Activated T-cell treated with anti-CD3 and anti-CD28 coated beads for 48 hours (primary cell): ENCODE data around the gene ELOVL5.
"Not testable (repeated sequence)": the region's sequence is repeated elsewhere in the genome, so short reads cannot be mapped to it uniquely, and the experiment has no call there.

Source experiments
- DNase-seq: peaks from one replicate; pipeline ENCODE4 v3.0.0-alpha.2; 2020; ENCODE audit warnings: low read depth

ELOVL5 gene

DNA sequence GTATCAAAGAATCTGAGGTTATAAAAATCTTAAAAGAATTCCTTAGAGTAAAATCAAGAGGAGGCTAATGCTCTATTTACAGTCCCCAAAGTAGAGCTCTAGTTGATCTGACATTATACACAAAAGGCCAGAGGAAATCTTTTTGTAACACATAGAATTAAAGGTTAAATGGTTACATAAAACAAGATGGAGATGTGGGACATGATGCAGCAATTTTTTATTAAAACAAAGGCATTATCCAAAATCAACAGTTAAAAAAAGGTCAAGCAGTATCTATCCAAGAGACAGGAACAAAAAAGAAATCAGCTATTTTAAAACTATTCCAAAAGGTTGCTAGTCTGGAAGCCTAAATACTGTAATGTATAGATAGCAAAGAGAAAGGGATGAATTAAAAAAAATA, 20.4 kb downstream of the ELOVL5 start:
- DNase-seq, result no peak

DNA sequence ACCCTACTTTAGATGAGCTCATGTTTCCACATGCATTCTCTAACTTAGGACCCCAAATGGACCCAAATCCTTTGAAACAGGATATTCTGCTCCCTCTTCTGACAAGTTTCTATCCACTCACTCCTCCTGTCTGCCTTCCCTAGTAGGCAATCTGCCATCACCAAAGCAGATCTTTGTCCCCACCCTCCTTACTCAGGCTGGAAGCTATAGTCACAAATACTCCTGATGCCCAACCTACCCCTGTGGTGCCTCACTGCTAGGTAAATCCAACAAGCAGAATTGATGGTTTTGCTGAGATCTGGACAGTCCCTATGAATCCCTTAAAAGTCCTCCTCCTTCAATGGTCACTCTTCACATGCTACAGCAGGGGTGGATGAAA, 21.7 kb downstream of the ELOVL5 start:
- no peak for DNase-seq

DNA sequence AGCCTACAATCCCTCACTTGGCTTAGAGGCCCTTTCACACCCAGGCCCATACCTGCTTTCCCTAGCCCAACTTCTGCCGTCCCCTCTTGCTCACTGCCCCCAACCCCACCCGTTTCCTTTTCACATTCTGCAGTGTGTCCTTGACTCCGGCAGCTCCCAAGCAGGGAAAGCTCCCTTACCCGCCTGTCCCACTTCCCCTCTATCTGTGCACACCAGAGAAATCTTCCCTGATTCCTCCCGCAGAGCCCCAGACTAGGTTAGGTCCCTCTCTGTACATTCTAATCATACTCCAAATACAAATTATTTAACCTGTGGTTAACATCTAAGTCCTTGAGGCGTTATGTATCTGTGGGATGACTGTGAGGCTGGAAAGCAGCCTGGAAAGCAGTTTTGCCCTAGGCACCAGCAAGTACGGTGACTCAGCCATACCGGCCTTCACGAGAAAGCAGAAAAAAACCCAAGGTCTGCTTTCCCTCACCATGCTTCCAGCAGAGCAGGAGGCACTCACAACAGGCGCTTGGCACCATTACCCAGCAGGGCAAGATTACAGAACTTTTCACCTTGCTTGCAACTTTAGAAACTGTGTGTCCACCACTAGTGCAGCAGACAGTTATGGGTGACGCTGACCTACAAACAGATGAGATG, 22.3 kb downstream of the ELOVL5 start:
- DNase-seq, result no peak

DNA sequence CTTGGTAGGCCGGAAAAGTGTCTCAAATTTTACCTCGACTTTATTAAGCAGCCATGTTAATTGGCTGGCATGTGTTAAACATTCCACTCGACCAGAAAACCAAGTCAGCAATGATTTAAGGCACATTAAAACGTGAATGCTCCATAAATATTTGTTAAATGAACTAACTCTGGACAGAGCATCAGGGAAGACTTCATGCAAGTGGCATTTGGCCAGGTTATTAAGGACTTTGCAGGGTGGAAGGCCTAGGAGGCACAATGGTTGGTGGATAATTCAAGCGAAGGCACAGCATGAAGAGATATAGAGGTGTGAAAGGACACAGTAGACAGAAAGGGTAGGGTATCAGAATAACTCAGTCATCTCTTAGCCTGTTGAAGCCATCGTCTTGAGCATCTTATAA, 23.0 kb downstream of the ELOVL5 start:
- no peak for DNase-seq

DNA sequence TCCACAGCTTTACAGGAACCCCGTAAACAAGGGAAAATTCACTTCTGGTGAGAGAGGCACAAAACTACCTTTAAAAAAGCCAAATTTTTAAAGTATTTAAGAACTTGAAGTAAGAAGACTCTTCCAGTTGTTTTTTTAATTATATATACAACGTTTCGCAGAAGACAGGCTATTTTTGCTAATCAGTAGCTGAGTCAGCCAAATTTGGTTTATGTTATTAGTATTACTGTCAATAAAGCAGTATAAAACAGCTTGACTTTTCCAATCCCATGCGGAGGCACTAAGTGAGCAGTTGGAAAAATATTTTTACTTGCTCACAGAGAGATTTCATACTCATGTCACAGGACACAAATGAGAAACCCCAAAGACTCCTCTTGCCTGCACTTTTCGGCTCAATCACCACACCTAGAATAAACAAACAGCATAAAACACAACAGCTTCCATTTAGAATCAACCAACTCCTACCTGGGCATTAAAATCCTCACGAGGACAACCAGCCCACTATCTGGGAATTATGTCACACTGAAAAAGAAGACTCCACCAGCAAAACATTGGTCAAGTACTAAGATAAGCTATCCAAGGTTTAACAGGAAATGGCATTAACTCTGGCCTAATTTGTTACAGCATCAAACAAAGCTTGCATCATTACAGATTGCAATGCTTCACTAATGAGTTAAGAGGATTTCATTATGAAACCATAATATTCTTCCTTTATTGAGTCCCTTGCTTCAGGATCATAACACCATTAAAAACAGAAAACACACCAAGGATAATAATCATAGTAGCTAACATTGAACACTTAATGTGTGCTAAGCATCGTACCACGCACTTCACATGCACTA, 26.3 kb downstream of the ELOVL5 start:
- DNase-seq, result no peak

DNA sequence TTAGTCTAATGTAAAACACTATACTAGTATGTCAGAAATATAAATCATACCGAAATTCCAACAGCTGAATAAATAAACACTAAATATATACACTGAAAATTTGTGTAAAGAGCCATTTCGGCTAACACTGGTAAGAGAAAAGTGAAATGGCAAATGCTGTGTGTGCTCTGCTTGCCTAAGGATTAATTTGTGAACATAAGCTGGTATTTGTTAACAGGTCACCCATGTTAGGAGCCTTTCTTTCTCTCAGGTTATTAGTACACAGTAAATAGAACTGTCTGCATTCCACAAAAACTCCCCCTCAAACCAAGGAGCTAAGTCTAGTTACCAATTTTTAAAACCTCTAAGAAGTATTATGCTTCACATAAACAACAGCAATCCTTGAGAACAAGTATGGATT, 27.0 kb downstream of the ELOVL5 start:
- DNase-seq, result no peak

DNA sequence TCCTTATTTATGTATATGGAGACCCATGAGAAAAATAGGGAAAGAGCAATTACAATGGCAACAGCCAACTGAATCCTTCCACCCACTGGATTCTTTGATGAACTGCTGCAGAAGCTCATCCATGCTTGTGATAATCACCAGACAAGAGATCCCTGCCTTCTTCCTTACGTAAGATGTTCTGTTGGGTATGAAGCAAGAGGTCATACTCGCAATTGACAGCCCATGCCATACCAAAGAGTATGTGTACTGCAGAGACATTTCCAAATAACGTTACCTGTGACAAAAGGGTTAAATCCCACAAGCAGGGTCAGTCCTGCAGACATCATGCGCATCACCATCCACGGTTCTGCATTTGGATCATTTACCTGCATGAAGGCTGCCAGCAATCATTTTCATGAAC, 27.8 kb downstream of the ELOVL5 start:
- DNase-seq, result no peak

DNA sequence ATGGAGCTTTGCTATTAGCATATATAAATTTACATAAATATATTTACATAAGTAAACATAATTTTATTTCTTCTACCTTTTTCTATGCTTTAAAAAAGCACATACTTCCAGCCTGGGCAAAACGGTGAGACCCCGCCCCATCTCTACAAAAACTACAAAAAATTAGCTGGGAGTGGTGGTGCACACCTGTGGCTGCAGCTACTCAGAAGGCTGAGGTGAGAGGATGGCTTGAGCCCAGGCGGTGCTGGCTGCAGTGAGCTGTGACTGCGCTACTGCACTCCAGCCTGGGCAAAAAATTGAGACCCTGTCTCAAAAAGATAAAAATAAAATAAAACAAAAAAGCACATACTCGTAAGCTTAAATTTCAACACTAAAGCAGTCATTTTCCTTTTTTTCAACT, 30.3 kb downstream of the ELOVL5 start:
- no peak for DNase-seq

DNA sequence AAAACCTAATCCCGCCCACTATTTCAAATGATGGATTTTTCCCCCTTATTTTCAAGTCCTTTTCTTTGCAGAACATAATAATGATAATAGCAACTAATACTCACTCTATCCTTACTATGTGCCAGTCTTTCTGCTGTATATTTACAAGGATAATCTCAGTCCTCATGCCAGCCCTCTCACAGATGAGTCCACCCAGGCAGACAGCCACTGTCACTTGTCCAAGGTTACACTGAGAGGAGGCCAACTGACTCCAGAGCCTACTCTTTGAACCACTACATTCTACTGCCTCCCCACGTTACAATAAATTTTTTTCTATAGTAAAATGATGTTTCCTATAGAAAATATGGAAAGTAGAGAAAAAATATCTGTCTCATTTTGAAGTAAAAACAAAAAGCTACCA, 30.9 kb downstream of the ELOVL5 start:
- DNase-seq, result no peak

DNA sequence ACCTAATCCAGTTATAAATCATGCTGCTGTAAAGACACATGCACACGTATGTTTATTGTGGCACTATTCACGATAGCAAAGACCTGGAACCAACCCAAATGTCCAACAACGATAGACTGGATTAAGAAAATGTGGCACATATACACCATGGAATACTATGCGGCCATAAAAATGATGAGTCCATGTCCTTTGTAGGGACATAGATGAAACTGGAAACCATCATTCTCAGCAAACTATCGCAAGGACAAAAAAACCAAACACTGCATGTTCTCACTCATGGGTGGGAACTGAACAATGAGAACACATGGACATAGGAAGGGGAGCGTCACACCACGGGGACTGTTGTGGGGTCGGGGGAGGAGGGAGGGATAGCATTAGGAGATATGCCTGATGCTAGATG, 31.5 kb downstream of the ELOVL5 start:
- not testable (repeated sequence) for DNase-seq

DNA sequence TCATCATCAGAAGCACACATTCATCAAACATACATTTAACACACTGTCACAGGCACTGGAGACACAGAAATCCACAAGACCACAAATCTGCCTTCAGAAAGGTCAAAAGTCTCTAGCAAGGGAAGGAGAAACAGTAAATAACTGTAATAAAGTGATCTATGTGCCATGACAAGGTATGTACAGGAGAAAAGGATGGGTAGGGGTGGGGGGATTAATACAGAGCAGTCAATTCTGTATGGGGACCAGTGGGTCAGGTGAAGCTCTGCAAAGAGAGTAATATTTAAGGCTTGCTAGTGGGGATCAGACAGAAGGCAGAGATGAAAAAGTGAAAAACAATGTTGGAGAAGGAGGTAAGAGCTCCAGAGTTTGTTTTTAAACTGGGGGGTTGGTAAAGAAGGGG, 32.6 kb downstream of the ELOVL5 start:
- DNase-seq, result no peak

DNA sequence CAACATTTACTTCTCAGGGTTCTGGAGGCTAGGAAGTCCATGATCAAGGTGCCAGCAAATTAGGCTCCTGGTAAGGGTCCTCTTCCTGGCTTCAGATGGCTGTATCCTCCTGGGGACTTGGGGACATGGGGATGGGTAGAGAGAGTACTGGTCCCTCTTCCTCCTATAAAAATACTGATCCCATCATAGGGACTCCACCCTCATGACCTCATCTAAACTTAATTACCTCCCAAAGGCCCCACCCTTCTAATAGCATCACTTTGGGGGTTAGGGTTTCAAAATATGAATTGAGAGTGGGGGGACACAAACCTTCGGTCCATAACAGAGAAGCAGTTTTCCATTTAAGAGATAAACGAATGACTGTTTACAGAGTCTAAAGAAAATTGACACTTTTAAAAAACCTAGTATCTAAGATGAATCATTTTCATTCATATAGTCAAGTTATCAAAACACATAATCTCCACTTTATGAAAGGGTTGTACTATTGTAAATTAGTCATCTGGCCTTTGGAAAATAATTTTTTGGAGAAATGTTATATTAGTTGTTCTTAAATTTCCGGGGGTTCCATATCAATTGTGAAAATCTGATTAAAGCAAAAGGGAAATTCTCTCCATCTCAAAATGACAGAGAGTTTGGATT, 33.5 kb downstream of the ELOVL5 start:
- no peak for DNase-seq

DNA sequence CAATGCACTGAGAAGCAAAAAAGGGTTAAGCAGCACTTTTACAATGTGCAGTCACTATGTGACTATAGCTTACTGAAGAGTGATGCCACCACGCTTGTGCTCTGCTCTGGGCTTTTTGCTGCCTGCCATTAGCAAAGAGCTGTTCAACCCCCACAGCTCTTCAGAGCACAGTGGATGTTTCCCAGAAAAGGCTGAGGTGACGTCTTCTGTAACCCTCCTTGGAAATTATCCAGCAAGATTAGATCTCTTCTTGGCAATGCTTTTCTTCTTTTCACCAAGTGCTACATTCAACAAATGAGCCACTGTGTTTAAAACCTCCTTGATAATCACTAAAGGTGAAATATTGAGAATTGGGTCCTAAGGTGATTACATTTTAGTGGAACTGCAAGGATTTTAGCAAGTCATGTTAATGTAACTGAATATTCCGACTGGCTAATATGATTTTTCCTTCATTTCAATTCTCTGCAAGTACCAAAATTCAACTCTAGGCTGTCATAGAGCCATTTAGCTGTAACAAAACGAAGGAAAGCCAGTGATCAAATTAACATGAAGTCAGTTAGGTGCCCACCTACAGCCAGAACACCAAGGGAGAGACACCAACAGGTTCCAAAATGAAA, 34.9 kb downstream of the ELOVL5 start:
- DNase-seq, result no peak

DNA sequence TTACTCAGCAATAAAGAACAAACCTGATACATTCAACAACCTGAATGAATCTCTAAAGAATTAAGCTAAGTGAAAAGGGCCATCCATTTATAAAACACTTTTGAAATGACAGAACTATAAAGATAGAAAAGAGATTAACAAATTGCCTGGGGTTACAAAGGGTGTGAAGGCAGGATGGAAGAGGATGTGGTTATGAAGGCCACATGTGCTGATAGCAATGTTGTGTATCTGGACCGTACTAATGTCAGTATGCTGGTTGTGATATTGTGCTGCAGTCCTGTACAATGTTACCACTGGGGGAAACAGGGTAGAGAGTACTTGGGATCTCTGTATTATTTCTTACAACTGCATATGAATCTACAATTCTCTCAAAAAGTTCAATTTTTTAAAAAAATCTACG, 36.4 kb downstream of the ELOVL5 start:
- DNase-seq, result no peak

DNA sequence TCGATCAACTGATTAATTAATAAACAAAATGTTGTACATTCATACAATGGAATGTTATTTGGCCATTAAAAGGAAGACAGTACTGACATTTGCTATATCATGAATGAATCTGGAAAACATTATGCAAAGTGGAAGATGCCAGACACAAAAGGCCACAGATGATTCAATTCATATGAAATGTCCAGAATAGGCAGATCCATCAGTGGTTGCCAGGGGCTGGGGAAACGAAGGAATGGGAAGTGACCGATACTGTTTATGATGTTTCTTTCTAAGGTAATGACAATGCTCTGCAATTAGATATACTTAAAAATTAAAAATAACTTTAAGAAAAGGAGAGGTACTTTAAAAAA, 37.2 kb downstream of the ELOVL5 start:
- DNase-seq, result no peak

DNA sequence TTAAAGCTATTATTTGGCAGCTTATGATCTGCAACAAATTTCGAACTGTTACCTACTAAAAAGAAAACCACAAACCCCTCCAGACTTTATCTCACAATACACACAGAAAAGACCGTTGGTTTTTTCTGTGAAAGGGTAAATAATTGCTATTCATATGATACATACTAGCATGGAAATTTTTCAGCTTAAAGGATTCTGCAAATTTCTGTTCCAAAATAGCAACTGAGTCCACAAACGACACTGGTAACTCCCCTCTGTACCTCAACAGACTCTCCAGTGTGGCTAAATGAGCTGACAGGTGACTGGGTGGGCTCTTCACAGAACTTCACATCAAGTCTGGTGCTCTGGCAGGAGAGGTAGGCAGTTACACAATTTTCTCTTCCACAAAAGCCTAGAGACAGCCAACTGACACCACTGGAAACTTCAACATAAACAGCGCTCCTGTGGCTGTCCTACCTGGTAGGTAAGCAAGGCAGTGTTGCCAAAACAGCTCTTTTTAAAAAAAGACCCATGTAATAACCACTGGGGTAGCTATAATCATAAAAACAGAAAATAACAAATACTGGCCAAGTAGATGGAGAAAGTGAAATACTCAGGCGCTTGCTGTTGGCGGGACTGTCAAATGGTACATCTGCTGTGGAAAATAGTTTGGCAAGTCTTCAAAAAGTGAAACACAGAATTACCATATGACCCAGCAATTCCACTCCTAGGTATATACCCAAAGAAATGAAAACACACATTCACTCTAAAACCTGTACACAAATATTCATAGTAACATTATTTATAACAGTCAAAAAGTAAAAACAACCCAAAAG, 37.8 kb downstream of the ELOVL5 start:
- no peak for DNase-seq

DNA sequence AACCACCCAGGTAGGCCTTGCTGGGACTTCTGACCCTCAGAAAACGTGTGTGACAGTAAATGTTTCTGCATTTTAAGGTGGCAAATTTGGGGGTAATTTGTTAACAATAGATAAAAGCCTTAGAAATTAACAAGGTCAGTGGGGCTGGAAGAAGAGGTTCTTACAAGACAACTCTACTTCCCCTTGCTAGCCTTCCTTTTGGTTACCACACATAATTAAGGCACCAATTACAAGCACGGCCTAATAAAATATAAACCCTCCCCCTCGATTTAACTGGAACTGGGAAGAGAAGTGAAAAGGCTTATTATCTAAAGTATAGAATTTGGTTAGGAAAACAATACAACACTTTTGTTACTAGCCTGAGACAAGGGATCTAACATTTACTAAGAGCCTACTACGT, 38.8 kb downstream of the ELOVL5 start:
- DNase-seq, result no peak

DNA sequence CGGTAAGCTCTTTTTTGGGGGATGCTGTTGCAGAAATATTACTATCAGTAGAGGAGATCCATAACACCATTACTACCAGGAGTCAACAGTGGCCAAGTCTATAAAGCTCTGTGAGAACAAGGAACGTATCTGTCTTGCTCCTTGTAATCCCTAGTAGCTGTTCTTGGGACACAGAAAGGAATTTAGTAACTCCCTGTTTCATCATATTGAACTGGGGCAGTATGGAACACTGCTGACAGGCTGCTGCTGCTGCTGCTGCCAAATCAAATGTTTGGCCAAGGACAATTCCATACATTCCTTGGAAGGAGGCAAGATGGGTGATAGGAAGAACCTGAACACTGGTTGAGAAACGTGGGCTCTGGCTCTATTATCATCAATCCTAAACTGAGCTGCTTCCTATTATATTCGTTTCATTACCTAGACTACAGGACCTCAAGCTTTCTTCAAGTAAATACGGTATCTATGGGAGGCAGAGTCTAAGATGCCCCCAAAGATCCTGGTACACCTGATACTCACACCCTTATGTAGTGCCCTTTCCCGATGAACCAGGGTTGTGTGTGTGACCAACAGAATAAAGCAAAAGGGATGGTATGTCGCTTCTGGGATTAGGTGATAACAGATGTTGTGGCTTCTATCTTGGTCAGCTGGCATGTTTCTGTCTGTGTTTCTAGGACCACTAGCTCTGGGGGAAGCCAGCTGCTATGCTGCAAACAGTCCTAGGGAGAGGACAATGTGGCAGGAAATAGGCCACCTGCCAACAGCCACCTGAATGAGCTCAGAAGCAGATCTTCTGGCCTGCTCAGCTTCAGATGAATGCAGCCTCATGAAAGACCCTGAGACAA, 39.5 kb downstream of the ELOVL5 start:
- DNase-seq, result no peak

DNA sequence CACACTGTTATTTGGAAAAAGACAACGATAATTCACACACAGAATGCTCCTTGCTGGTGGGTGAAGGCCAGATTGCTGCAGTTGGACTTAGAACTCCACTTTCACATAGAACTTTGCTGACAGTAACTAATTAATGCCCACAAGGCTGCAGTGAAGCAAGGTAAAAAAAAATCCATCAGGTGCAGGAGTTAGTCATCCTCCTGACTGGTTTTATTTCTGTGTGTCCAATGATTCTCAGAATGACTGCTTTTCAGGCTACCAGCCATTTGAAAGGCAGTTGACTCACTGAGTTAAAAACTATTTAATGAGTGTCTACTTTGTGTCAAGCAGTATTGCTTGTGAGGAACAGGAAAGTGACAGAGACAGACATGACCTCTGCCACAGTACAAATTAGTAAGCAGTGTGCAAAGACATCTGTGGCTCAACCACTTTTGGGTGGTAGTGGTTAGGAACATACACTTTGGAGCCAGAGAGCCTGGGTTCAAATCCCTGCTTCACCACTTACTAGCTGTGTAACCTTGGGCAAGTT, 41.9 kb downstream of the ELOVL5 start:
- DNase-seq, result peak; percentile 38

DNA sequence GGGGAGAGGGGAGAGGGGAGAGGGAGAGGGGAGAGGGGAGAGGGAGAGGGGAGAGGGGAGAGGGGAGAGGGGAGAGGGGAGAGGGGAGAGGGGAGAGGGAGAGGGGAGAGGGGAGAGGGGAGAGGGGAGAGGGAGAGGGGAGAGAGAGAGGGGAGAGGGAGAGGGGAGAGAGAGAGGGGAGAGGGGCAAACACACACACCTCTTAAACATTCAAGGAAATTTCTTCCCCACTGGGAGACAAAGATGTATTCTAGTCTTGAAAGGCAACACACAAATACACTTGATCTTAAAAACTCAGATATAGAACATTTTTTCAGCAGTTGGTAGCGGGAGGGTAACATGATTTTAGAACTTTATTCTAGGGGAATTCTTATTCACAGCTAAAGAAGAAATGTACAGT, 42.5 kb downstream of the ELOVL5 start:
- not testable (repeated sequence) for DNase-seq

DNA sequence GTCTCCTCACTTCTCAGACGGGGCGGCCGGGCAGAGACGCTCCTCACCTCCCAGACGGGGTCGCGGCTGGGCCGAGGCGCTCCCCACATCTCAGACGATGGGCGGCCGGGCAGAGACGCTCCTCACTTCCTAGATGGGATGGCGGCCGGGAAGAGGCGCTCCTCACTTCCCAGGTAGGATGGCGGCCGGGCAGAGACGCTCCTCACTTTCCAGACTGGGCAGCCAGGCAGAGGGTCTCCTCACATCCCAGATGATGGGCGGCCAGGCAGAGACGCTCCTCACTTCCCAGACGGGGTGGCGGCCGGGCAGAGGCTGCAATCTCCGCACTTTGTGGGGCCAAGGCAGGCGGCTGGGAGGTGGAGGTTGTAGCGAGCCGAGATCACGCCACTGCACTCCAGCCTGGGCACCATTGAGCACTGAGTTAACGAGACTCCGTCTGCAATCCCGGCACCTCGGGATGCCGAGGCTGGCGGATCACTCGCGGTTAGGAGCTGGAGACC, 43.2 kb downstream of the ELOVL5 start:
- DNase-seq, result not testable (repeated sequence)
